Suprapubic skin (tissue), 4 donors: ENCODE measurements around the gene RBP2. TPM values are rescaled to one million over a fixed set of nuclear protein-coding genes. Genes with fewer than 3 reads are reported as not detected.

Source experiments
- DNase-seq, 2 donors: peaks; one replicate each; pipeline ENCODE4 v3.0.0-alpha.2; 2019; ENCODE audit warnings: low spot score in 2 of 2
- H3K27ac ChIP-seq: fragments of 200-600 bp; sonication (generic); one replicate; pipeline ENCODE4 v1.5.1; 2019
- H3K27me3 ChIP-seq: fragments of 200-600 bp; sonication (generic); one replicate; pipeline ENCODE4 v1.5.1; 2019
- H3K36me3 ChIP-seq: fragments of 200-600 bp; sonication (generic); one replicate; pipeline ENCODE4 v1.5.1; 2019
- H3K4me1 ChIP-seq: fragments of 200-600 bp; sonication (generic); one replicate; pipeline ENCODE4 v1.5.1; 2019
- H3K4me3 ChIP-seq: fragments of 200-600 bp; sonication (generic); one replicate; pipeline ENCODE4 v1.5.1; 2019; ENCODE audit warnings: mild to moderate bottlenecking
- H3K9me3 ChIP-seq: fragments of 200-600 bp; sonication (generic); one replicate; pipeline ENCODE4 v1.5.1; 2019
- CTCF ChIP-seq, 2 donors: fragments of 200-600 bp in 1 of 2; fragments of 450-650 bp in 1 of 2; sonication (generic) in 1 of 2; IDR thresholded peaks; one replicate each; pipeline ENCODE4 v1.5.1; 2016 to 2019; ENCODE audit warnings: antibody characterized with exemption in 2 of 2, mild to moderate bottlenecking in 1 of 2, moderate library complexity in 1 of 2
- EP300 ChIP-seq: sonication (generic); formaldehyde crosslinking; IDR thresholded peaks from one replicate; pipeline ENCODE4 v1.6.1; 2017; ENCODE audit warnings: antibody characterized with exemption
- POLR2A ChIP-seq, 2 donors: fragments of 450-650 bp; IDR thresholded peaks; one replicate each; pipeline ENCODE4 v1.6.1; 2017; ENCODE audit warnings: antibody characterized with exemption in 2 of 2, mild to moderate bottlenecking in 2 of 2, moderate library complexity in 2 of 2
- POLR2AphosphoS5 ChIP-seq, 3 donors: sonication (generic); formaldehyde crosslinking; IDR thresholded peaks; one replicate each; pipeline ENCODE4 v1.6.1; 2017; ENCODE audit warnings: antibody characterized with exemption in 3 of 3
- WGBS: methylation state at CpG from one replicate; pipeline ENCODE4 v1.1.5; 2018; 5-methylcytosine and 5-hydroxymethylcytosine counted together
- total RNA-seq, 4 donors: library from RNA; depleted of rRNA; stranded (reverse); fragments of >200 nt; gene quantifications; one replicate each; pipeline ENCODE4 v1.1.0, GENCODE V29; 2016

Gene RBP2
- total RNA-seq, 4 donors from 2014 or later, result not detected

DNA sequence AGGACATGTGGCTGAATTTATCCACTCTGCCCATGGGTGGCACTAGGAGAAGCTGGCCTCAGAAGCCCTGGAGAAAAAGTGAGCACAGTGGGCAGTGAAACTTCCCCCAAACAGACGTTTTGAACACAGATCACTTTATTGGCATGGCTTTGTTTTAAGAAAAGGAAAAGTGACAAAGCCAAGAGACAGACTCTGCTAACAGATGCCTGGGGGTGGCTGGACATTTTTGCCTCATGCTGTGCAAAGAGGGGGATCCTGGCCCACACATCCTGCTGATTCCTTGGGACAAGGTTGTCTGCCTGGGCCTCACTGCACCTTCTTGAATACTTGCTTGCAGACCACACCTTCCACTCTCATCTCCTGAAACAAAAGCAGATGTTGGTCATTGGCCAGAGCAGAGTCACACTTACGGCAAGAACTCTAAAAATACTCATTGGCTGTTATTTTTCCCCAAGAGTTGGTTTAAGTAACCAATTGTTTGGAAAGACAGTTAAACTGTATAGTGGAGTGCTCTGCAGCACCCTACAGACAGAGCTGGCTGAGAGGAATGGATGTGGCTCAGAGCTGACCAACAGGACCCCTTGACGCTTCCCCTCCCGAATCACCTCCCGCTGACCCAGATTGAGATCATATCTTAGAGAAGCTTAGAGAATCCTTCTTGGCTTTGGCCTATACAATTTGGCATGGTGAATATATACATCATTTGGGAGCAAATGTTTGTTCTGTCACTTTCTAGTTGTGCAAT lies 41.2 kb upstream of the RBP2 start:
- Histone ChIP-seq H3K4me3 (no peak overlapping the region), H3K27ac (no peak overlapping the region), H3K27me3 (no peaks in the 10 kb centered on the region), H3K9me3 (no peaks in the 10 kb centered on the region), H3K4me1 (peaks cover 4% of the 10 kb centered on the region), H3K36me3 (no peaks in the 10 kb centered on the region)
- TF ChIP-seq POLR2AphosphoS5 (IDR thresholded peaks at IDR 0.05) (no peak), EP300 (no peak), POLR2A (IDR thresholded peaks at IDR 0.05) (no peak), CTCF (IDR thresholded peaks at IDR 0.05) (no peak)
- WGBS, result 84% methylated on average over 5 of the region's 5 CpGs
- DNase-seq, result peak in 1 of 2 donors; percentile 35

GRCh38 chr3:139514741-139515140 lies 38.4 kb upstream of the RBP2 start:
- TF ChIP-seq EP300, result no peak
- H3K27ac ChIP-seq, result no peak overlapping the region
- H3K27me3 ChIP-seq, result no peaks in the 10 kb centered on the region
- H3K4me1 ChIP-seq, result no peaks in the 10 kb centered on the region
- no peak overlapping the region for H3K4me3 ChIP-seq
- peak in 1 of 2 donors; percentile 67 for DNase-seq
- H3K9me3 ChIP-seq, result no peaks in the 10 kb centered on the region
- 89% methylated on average over 4 of the region's 4 CpGs for WGBS
- no peaks in the 10 kb centered on the region for H3K36me3 ChIP-seq

- 0% methylated on average over 1 of the region's 1 CpG for WGBS
- DNase-seq, result no peak
Observed at GRCh38 chr3:139509631-139510030, 33.3 kb upstream of the RBP2 start.

GRCh38 chr3:139506766-139507165 lies 30.4 kb upstream of the RBP2 start:
- H3K27ac ChIP-seq, result no peak overlapping the region
- no peaks in the 10 kb centered on the region for H3K4me1 ChIP-seq
- no peaks in the 10 kb centered on the region for H3K36me3 ChIP-seq
- H3K9me3 ChIP-seq, result no peaks in the 10 kb centered on the region
- 28% methylated on average over 2 of the region's 2 CpGs for WGBS
- DNase-seq, result no peak
- no peak overlapping the region for H3K4me3 ChIP-seq
- no peaks in the 10 kb centered on the region for H3K27me3 ChIP-seq
- TF ChIP-seq POLR2A (IDR thresholded peaks at IDR 0.05), result no peak
- TF ChIP-seq EP300, result no peak
- TF ChIP-seq POLR2AphosphoS5 (IDR thresholded peaks at IDR 0.05), result no peak
- TF ChIP-seq CTCF (IDR thresholded peaks at IDR 0.05), result no peak

More at GRCh38 chr3:139509631-139510030, 33.3 kb upstream of the RBP2 start:
- Histone ChIP-seq H3K9me3 (no peaks in the 10 kb centered on the region), H3K4me3 (no peak overlapping the region), H3K36me3 (no peaks in the 10 kb centered on the region), H3K27ac (no peak overlapping the region), H3K27me3 (no peaks in the 10 kb centered on the region), H3K4me1 (no peaks in the 10 kb centered on the region)
- no peak for TF ChIP-seq CTCF (IDR thresholded peaks at IDR 0.05)
- no peak for TF ChIP-seq POLR2AphosphoS5 (IDR thresholded peaks at IDR 0.05)
- no peak for TF ChIP-seq EP300
- no peak for TF ChIP-seq POLR2A (IDR thresholded peaks at IDR 0.05)

DNA sequence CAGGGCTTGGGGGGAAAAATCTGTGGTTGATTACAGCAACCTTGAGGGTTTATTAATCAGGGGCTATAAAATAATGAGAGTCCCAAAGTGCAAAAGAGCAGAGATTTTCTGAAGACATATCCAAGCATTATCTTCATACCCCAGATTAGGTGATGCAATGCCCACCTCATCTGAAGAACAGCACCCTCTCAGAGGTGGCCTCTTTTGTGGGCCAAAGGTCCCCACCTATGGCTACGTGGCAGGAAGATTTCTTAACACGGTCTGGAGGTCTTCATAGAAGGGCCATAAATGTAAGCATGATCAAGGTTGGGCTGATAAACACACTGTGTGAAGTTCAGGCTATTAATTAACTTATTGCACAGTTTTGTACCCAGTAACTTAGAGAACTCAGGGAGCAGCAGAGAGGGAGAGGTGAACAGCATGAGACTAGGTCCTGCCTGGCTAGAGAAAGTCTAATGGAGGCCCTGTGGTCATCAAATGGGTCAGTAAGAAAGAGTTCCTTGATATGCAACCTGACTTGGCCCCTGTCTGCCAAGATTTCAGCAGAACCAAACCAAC lies 29.6 kb upstream of the RBP2 start:
- TF ChIP-seq POLR2AphosphoS5 (IDR thresholded peaks at IDR 0.05) (no peak), EP300 (no peak), POLR2A (IDR thresholded peaks at IDR 0.05) (no peak), CTCF (IDR thresholded peaks at IDR 0.05) (no peak)
- Histone ChIP-seq H3K4me1 (no peaks in the 10 kb centered on the region), H3K4me3 (no peak overlapping the region), H3K36me3 (no peaks in the 10 kb centered on the region), H3K27me3 (no peaks in the 10 kb centered on the region), H3K27ac (no peak overlapping the region), H3K9me3 (no peaks in the 10 kb centered on the region)
- 90% methylated on average over 2 of the region's 2 CpGs for WGBS
- DNase-seq, result no peak
